ENCODE measurements around the gene PRPF19.

DNA sequence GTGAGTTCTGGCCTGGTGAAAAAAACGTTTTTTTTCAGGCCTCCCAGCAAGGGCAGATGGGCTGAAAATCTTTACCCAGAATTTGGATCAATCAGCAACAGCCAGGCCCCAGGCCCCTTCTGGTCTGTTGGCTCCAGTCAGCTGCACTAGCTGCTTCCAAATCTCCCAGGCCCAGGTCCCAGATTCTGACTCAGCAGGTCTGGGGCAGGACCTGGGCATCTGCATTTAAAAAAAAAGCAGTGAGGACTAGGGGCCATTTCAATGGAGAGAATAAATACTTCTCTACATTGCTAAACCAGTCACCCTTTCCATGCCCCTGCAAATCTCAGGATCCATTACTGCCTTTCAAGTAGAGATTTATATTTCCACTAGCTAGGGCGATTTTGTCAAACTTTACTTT lies 41.3 kb upstream of the PRPF19 start:
- TF ChIP-seq POLR2A (IDR thresholded peaks at IDR 0.05; ENCODE audit: low read depth) = no peak
- TF ChIP-seq, protein P1, sequence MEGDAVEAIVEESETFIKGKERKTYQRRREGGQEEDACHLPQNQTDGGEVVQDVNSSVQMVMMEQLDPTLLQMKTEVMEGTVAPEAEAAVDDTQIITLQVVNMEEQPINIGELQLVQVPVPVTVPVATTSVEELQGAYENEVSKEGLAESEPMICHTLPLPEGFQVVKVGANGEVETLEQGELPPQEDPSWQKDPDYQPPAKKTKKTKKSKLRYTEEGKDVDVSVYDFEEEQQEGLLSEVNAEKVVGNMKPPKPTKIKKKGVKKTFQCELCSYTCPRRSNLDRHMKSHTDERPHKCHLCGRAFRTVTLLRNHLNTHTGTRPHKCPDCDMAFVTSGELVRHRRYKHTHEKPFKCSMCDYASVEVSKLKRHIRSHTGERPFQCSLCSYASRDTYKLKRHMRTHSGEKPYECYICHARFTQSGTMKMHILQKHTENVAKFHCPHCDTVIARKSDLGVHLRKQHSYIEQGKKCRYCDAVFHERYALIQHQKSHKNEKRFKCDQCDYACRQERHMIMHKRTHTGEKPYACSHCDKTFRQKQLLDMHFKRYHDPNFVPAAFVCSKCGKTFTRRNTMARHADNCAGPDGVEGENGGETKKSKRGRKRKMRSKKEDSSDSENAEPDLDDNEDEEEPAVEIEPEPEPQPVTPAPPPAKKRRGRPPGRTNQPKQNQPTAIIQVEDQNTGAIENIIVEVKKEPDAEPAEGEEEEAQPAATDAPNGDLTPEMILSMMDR (IDR thresholded peaks at IDR 0.05) = no peak

Measured in esophagus muscularis mucosa (tissue), 3 donors.